Endothelial cell of umbilical vein (primary cell): ENCODE data around the gene ST6GALNAC6. TPM values are rescaled to one million over a fixed set of nuclear protein-coding genes. Genes with fewer than 3 reads are reported as not detected.

Experiments used
- BruUV-seq: library from RNA; stranded (reverse); fragments of 400-500 nt; replicated peaks from 2 replicates; lab custom pipeline; 2021; lab: Mats Ljungman, UMichigan
- CTCF ChIA-PET: fragments of 300-600, 350-600 bp; sonication (Branson Sonifier 250); formaldehyde crosslinking; loops from one replicate; lab custom pipeline; 2021; ENCODE audit warnings: antibody characterized with exemption, inconsistent platforms; lab: Charles Lee
- POLR2A ChIA-PET: fragments of 300-600, 350-600 bp; sonication (Branson Sonifier 250); formaldehyde crosslinking; loops from one replicate; lab custom pipeline; 2021; ENCODE audit warnings: antibody characterized with exemption, inconsistent platforms; lab: Charles Lee
- DNase-seq: peaks from one replicate; pipeline ENCODE4 v3.0.0-alpha.2; 2011; ENCODE audit warnings: low read depth, low spot score
- FAIRE-seq: peaks from 2 replicates; lab custom pipeline; 2011; peaks lifted over from hg19 to GRCh38; lab: Jason Lieb, UNC
- H2AFZ ChIP-seq: 2 replicates; pipeline ENCODE4 v1.6.0; 2012; ENCODE audit warnings: low read depth, low read length, control low read depth, inconsistent platforms
- H3K27ac ChIP-seq: 2 replicates; pipeline ENCODE4 v1.5.1; 2011; ENCODE audit warnings: low read depth, mild to moderate bottlenecking, control low read depth, low read length, moderate library complexity; ENCODE audit not compliant: insufficient read depth
- H3K27me3 ChIP-seq, 2 experiments: 2 replicates each; pipeline versions ENCODE4 v1.6.0 to v1.6.1; 2011; ENCODE audit warnings: low read length in 2 of 2, mixed read lengths in 1 of 2; ENCODE audit not compliant: control insufficient read depth in 2 of 2, insufficient read depth in 2 of 2
- H3K36me3 ChIP-seq, 2 experiments: 2 replicates in 1 of 2; 3 replicates in 1 of 2; pipeline ENCODE4 v1.5.1; 2011; ENCODE audit warnings: low read length in 2 of 2, mild to moderate bottlenecking in 1 of 2, moderate library complexity in 1 of 2; ENCODE audit not compliant: control insufficient read depth in 2 of 2, insufficient read depth in 2 of 2; ENCODE audit errors: extremely low read depth in 1 of 2
- H3K4me1 ChIP-seq: 3 replicates; pipeline ENCODE4 v1.5.1; 2011; ENCODE audit warnings: mild to moderate bottlenecking, low read length; ENCODE audit not compliant: control insufficient read depth, insufficient read depth; ENCODE audit errors: extremely low read depth
- H3K4me2 ChIP-seq: 2 replicates; pipeline ENCODE4 v1.6.1; 2011; ENCODE audit warnings: low read length, control low read depth, mixed read lengths; ENCODE audit not compliant: insufficient read depth
- H3K4me3 ChIP-seq, 3 experiments: fragments of 200-600 bp in 1 of 3; sonication (generic), shearing (Covaris generic) in 1 of 3; replicated peaks in 1 of 3; 2 replicates each; pipeline ENCODE4 v1.5.1; 2011 to 2016; ENCODE audit warnings: control low read depth in 3 of 3, low read length in 3 of 3, mild to moderate bottlenecking in 2 of 3, inconsistent platforms in 1 of 3, low read depth in 1 of 3, moderate library complexity in 1 of 3; ENCODE audit not compliant: insufficient read depth in 1 of 3
- H3K79me2 ChIP-seq: 2 replicates; pipeline ENCODE4 v1.6.0; 2012; ENCODE audit warnings: low read length, inconsistent platforms; ENCODE audit not compliant: control insufficient read depth, insufficient read depth
- H3K9ac ChIP-seq: replicated peaks from 2 replicates; pipeline ENCODE3; 2011; ENCODE audit warnings: low read length, control low read depth; ENCODE audit not compliant: insufficient read depth; ENCODE audit errors: extremely low read depth
- H3K9me1 ChIP-seq: replicated peaks from 3 replicates; pipeline ENCODE4 v1.6.0; 2011; ENCODE audit warnings: mild to moderate bottlenecking, low read length; ENCODE audit not compliant: control insufficient read depth, insufficient read depth; ENCODE audit errors: extremely low read depth
- H3K9me3 ChIP-seq: replicated peaks from 2 replicates; pipeline ENCODE4 v1.5.1; 2012; ENCODE audit warnings: low read length, inconsistent platforms; ENCODE audit not compliant: control insufficient read depth, insufficient read depth
- H4K20me1 ChIP-seq: replicated peaks from 2 replicates; pipeline ENCODE3; 2011; ENCODE audit warnings: mild to moderate bottlenecking, low read length; ENCODE audit not compliant: control insufficient read depth, insufficient read depth; ENCODE audit errors: extremely low read depth
- EZH2 ChIP-seq: IDR thresholded peaks from 2 replicates; pipeline ENCODE4 v1.6.1; 2012; ENCODE audit warnings: borderline replicate concordance, low read depth, mild to moderate bottlenecking, moderate library complexity, low read length, inconsistent platforms; ENCODE audit not compliant: severe bottlenecking
- FOS ChIP-seq: IDR thresholded peaks from 2 replicates; pipeline ENCODE4 v1.6.1; 2011; ENCODE audit warnings: mild to moderate bottlenecking, low read length, moderate library complexity, borderline replicate concordance; ENCODE audit not compliant: insufficient read depth
- GATA2 ChIP-seq: IDR thresholded peaks from 2 replicates; pipeline ENCODE4 v1.7.0; 2011; ENCODE audit warnings: low read depth, mild to moderate bottlenecking, moderate library complexity, mixed read lengths, low read length; ENCODE audit not compliant: insufficient read length, insufficient read depth
- JUN ChIP-seq: IDR thresholded peaks from 2 replicates; pipeline ENCODE4 v1.6.1; 2011; ENCODE audit warnings: borderline replicate concordance, low read depth; ENCODE audit not compliant: insufficient read length, insufficient read depth
- MYC ChIP-seq: IDR thresholded peaks from one replicate; pipeline ENCODE4 v1.6.1; 2011; ENCODE audit warnings: mild to moderate bottlenecking, low read depth, low read length
- POLR2A ChIP-seq: IDR thresholded peaks from 2 replicates; pipeline ENCODE4 v1.6.1; 2012; ENCODE audit warnings: low read depth, mild to moderate bottlenecking, control low read depth, low read length
- POLR2AphosphoS5 ChIP-seq: IDR thresholded peaks from 2 replicates; pipeline ENCODE4 v1.6.1; 2012; ENCODE audit warnings: low read depth, mild to moderate bottlenecking, control low read depth, low read length, moderate library complexity; ENCODE audit not compliant: insufficient read depth
- dilution Hi-C: fragments of 300-500 bp; cut with MboI; formaldehyde crosslinking; loops from one replicate; pipeline ENCODE4 v1.15.0; 2019; ENCODE audit warnings: low sequenced_read_pairs; ENCODE audit not compliant: extremely low pct_ligation_motif_present
- intact Hi-C: fragments of 100-400 bp; cut with micrococcal nuclease; formaldehyde crosslinking; loops from one replicate; pipeline ENCODE4 v1.10.0; 2022
- polyA plus RNA-seq, 4 experiments: library from polyadenylated mRNA; depleted of rRNA in 3 of 4; stranded (reverse) in 3 of 4; unstranded in 1 of 4; fragments of >200 nt; gene quantifications; 2 replicates each; pipeline versions ENCODE4 v1.2.1 to v1.2.3, GENCODE V29; 2011 to 2012; ENCODE audit warnings: missing spikeins in 1 of 4
- total RNA-seq: library from RNA; stranded (reverse); gene quantifications from 2 replicates; pipeline ENCODE4 v1.2.3, GENCODE V29; 2021
- TF ChIP-seq, protein P1 (sequence below), 2 donors: IDR thresholded peaks; 1 replicate in 1 of 2; 2 replicates in 1 of 2; pipeline ENCODE4 v1.5.1; 2011; ENCODE audit warnings: low read length in 2 of 2, mild to moderate bottlenecking in 2 of 2, moderate library complexity in 2 of 2, control low read depth in 1 of 2, inconsistent platforms in 1 of 2, low read depth in 1 of 2; ENCODE audit not compliant: insufficient read depth in 1 of 2; ENCODE audit errors: extremely low read depth in 1 of 2
- TF ChIP-seq, protein P2 (sequence below): IDR thresholded peaks from 2 replicates; pipeline ENCODE4 v1.6.1; 2011; ENCODE audit not compliant: insufficient read depth, insufficient read length

The ST6GALNAC6 gene
- total and polyA plus RNA-seq, 2 donors (not counting 3 experiments of a cell fraction or from before 2014, with no cell fraction given): 43.0 to 78.9 TPM

DNA sequence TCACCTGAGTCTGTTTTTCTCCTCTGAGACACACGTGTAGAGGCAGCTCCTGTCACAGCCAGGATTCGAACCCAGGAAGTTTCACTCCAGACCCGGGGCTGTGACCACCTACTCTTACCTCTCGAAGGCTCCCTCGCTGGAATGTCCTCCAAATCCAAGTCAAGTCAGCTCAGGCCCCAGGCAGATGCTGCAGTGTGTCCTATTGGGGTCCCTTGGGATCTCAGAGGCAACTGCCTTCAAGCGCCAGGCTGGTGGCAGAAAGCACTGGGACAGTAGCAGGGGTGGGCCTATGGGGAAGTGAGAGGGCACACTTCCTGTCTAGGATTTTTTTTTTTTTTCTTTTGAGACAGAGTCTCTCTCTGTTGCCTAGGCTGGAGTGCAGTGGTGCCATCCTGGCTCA lies 18.2 kb upstream of the ST6GALNAC6 start:
- DNase-seq: no peak
- dilution Hi-C loops (no loop called here), intact Hi-C loops (loop anchor here (1.0 to 10.0 kb wide), 5 partner anchors 11 to 415 kb away; partner anchors contain the start of gene ST6GALNAC6)
- no peak overlapping the region for H3K4me3 ChIP-seq
- H4K20me1 ChIP-seq: no peaks in the 10 kb centered on the region
- no TSS peak for BruUV-seq
- peaks cover 12% of the 10 kb centered on the region for H3K79me2 ChIP-seq
- H3K4me2 ChIP-seq: peak overlapping the region; percentile 57
- no peak overlapping the region for H2AFZ ChIP-seq
- no peaks in the 10 kb centered on the region for H3K27me3 ChIP-seq
- TF ChIP-seq, protein P1, sequence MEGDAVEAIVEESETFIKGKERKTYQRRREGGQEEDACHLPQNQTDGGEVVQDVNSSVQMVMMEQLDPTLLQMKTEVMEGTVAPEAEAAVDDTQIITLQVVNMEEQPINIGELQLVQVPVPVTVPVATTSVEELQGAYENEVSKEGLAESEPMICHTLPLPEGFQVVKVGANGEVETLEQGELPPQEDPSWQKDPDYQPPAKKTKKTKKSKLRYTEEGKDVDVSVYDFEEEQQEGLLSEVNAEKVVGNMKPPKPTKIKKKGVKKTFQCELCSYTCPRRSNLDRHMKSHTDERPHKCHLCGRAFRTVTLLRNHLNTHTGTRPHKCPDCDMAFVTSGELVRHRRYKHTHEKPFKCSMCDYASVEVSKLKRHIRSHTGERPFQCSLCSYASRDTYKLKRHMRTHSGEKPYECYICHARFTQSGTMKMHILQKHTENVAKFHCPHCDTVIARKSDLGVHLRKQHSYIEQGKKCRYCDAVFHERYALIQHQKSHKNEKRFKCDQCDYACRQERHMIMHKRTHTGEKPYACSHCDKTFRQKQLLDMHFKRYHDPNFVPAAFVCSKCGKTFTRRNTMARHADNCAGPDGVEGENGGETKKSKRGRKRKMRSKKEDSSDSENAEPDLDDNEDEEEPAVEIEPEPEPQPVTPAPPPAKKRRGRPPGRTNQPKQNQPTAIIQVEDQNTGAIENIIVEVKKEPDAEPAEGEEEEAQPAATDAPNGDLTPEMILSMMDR (IDR thresholded peaks at IDR 0.05; ENCODE audit: extremely low read depth in 1 of 2, insufficient read depth in 1 of 2, low read depth in 1 of 2, low read length in 2 of 2): no peak
- TF ChIP-seq JUN: no peak
- TF ChIP-seq POLR2AphosphoS5: no peak
- TF ChIP-seq FOS: no peak
- TF ChIP-seq, protein P2, sequence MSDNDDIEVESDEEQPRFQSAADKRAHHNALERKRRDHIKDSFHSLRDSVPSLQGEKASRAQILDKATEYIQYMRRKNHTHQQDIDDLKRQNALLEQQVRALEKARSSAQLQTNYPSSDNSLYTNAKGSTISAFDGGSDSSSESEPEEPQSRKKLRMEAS: no peak
- no peak for TF ChIP-seq POLR2A
- no peak for TF ChIP-seq MYC
- TF ChIP-seq EZH2: no peak
- no peak for TF ChIP-seq GATA2
- H3K9me1 ChIP-seq: no peaks in the 10 kb centered on the region
- H3K27ac ChIP-seq: peak overlapping the region; percentile 32
- CTCF ChIA-PET: interaction anchor here (0.8 to 2.3 kb wide), 4 partner anchors 18 to 183 kb away, joined by 3 to 10 read pairs (median 6); partner anchors contain the start of genes ST6GALNAC6 and TOR2A
- H3K4me1 ChIP-seq: peaks cover 39% of the 10 kb centered on the region
- H3K9ac ChIP-seq: no peak overlapping the region
- POLR2A ChIA-PET: interaction anchor here (0.5 to 0.9 kb wide), 3 partner anchors 11 to 43 kb away, joined by 3 read pairs; partner anchors contain the start of gene PIP5KL1
- no peak for FAIRE-seq
- peaks cover 0 to 6% of the 10 kb centered on the region in 2 experiments for H3K36me3 ChIP-seq
- H3K9me3 ChIP-seq: no peaks in the 10 kb centered on the region
